ENCODE results near the gene NTN1. TPM values are rescaled to one million over a fixed set of nuclear protein-coding genes. Genes with fewer than 3 reads are reported as not detected.

NTN1 gene
- total RNA-seq, 4 donors from 2014 or later: 5.9 to 11.6 (median 8.5) TPM

DNA sequence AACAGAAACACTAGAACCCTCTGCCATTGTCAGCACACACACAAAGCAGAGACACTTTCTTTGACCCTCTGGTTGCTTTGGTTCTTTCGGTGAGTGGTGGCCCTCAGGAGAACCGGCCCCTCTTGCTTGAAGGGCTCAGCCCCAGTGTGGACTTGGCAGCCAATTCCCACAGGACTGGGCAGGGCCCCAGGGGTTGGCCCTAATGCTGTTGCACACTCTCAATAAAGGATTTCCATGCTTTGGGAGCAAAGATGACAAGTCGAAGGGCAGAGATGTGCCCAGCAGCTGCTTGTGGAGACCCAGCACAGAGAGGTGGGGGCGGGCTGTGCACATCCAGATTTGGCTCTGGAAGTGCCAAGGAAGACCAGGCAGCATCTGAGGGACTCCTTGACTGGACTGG is 149.0 kb downstream of the NTN1 start:
- WGBS, 2 donors: 63 to 81% methylated on average over 4 of the region's 4 CpGs
- TF ChIP-seq POLR2A (IDR thresholded peaks at IDR 0.05): no peak
- TF ChIP-seq, protein P1, sequence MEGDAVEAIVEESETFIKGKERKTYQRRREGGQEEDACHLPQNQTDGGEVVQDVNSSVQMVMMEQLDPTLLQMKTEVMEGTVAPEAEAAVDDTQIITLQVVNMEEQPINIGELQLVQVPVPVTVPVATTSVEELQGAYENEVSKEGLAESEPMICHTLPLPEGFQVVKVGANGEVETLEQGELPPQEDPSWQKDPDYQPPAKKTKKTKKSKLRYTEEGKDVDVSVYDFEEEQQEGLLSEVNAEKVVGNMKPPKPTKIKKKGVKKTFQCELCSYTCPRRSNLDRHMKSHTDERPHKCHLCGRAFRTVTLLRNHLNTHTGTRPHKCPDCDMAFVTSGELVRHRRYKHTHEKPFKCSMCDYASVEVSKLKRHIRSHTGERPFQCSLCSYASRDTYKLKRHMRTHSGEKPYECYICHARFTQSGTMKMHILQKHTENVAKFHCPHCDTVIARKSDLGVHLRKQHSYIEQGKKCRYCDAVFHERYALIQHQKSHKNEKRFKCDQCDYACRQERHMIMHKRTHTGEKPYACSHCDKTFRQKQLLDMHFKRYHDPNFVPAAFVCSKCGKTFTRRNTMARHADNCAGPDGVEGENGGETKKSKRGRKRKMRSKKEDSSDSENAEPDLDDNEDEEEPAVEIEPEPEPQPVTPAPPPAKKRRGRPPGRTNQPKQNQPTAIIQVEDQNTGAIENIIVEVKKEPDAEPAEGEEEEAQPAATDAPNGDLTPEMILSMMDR (IDR thresholded peaks at IDR 0.05): no peak
- intact Hi-C loops (cut with DNase I; ENCODE audit: low total_unique reads): no loop called here
- no peak for DNase-seq (ENCODE audit: low spot score in 2 of 2)
- no peak overlapping the region for H3K4me3 ChIP-seq (ENCODE audit: low read depth, poor library complexity, severe bottlenecking)

DNA sequence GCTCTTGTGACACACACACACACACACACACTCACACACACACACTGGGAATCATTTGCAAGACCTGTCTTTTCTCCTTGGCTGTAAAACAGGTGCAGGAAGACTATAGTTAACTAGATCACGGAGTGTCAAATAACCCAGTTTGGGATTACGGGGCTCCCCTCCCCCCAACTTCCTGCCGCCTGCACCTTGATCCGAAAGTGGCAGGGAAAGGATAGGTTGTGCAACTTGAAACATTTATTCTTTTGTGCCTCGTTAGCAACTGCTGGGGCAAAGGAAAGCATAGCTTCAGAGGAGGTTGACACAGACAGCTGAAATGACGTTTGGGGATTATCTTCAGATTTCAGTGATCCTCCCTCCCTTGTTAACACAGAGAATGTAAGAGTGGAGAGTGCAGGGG is 149.5 kb downstream of the NTN1 start:
- no peak overlapping the region for H3K4me3 ChIP-seq (ENCODE audit: low read depth, poor library complexity, severe bottlenecking)
- 71 to 73% methylated on average over 6 of the region's 6 CpGs for WGBS, 2 donors
- no peak for DNase-seq (ENCODE audit: low spot score in 2 of 2)
- TF ChIP-seq POLR2A (IDR thresholded peaks at IDR 0.05): no peak
- TF ChIP-seq, protein P1 (IDR thresholded peaks at IDR 0.05): no peak
- intact Hi-C loops (cut with DNase I; ENCODE audit: low total_unique reads): no loop called here

DNA sequence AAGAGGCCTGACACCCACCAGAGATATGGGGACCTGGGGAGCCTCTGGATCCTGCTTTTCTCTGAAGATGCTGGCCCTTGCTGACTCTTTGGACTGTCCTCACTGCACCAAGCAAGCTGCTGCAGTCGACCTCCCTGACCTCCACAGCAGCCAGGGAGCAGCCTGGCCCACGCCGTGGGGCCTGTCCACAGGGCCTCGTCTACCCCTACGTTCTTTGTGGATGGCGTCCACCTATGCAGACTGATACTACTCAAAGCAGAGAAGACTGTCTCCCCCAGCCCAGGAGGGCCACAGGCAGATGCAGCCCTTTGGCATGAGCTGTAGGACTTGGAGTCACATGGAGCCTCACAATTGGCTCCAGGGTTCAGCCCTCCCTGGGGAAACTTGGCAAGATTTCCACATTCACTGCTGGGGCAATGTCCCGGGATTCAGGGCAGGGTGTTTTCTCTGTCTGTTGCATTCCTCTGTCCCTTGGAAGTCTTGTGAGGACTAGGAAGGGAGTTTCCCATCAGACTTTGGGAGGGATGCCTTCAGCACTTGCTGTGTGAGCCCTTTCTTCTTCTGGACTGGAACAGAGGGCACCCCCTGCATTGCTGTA is 152.2 kb downstream of the NTN1 start:
- TF ChIP-seq, protein P1 (IDR thresholded peaks at IDR 0.05): no peak
- TF ChIP-seq POLR2A (IDR thresholded peaks at IDR 0.05): no peak

DNA sequence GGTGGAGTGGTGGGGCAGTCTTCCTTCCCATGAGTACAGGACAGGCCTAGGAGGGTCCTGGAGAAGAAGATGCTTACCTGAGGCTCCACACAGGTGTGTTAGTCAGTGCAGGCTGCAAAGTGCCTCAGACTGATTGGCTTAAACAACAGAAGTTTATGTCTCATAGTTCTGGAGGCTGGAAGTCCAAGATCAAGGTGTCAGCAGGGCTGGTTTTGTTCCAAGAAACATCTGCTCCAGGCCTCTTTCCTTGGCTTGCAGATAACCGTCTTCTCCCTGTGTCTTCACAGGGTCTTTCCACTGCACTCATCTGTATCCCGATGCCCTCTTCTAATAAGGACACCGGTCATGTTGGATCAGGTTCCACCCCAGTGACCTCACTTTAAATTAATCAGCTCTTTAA is 153.0 kb downstream of the NTN1 start:
- WGBS, 2 donors: 95 to 98% methylated on average over 3 of the region's 3 CpGs
- DNase-seq (ENCODE audit: low spot score in 2 of 2): no peak
- H3K4me3 ChIP-seq (ENCODE audit: low read depth, poor library complexity, severe bottlenecking): no peak overlapping the region
- intact Hi-C loops (cut with DNase I; ENCODE audit: low total_unique reads): no loop called here
- TF ChIP-seq, protein P1 (IDR thresholded peaks at IDR 0.05): no peak
- TF ChIP-seq POLR2A (IDR thresholded peaks at IDR 0.05): no peak

More for the DNA sequence above, 152.2 kb downstream of the NTN1 start:
- intact Hi-C loops (cut with DNase I; ENCODE audit: low total_unique reads): no loop called here
- no peak overlapping the region for H3K4me3 ChIP-seq (ENCODE audit: low read depth, poor library complexity, severe bottlenecking)
- WGBS, 2 donors: 70 to 79% methylated on average over 5 to 7 of the region's 7 CpGs
- no peak for DNase-seq (ENCODE audit: low spot score in 2 of 2)

DNA sequence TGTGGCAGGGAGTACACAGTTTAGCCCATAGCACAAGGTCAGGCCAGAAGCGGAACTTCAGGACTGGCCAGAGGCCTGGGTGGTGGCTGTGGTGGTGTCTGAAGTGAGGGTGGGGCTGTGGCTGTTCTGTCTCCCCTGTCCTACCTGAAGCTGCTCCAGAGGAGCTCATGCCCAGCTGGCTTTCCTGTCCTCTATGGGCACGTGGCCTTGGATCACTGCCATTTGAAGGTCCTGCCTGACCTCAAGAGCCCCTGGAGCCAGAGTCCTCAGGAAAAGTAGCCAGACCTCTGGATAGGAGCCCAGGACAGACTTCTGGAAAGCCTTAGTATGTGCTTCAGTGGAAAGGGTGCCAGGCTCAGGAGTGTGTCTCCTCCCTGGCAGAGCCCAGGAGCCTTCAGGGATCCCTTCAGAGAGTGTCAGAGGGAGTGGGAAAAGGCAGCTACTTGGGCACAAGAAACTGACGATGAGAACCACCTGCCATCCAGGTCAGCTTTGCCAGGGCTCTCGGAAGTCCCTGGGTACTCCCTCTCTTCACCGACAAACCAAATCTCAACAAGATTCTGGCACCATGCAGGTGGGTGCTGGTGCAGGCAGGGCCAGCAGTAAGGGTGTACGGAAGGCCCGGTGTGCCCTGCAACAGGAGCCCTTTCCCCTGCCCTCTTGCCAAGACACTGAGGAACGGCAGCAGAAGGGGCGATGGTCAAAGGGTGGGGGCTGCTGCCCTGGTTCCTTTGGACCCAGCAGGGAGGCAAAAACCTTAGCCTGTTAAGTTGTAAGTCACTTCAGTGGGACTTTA is 153.7 kb downstream of the NTN1 start:
- intact Hi-C loops (cut with DNase I; ENCODE audit: low total_unique reads): no loop called here
- no peak overlapping the region for H3K4me3 ChIP-seq (ENCODE audit: low read depth, poor library complexity, severe bottlenecking)
- DNase-seq (ENCODE audit: low spot score in 2 of 2): no peak
- TF ChIP-seq POLR2A (IDR thresholded peaks at IDR 0.05): no peak
- TF ChIP-seq, protein P1 (IDR thresholded peaks at IDR 0.05): no peak
- 84 to 91% methylated on average over 8 to 9 of the region's 9 CpGs for WGBS, 2 donors
